Stomach (tissue), 4 donors: ENCODE results near the gene PIK3R2.

ENCODE experiments used
- CTCF ChIP-seq, 7 experiments: fragments of 450-650 bp in 4 of 7; fragments of 200-600 bp in 3 of 7; sonication (generic) in 3 of 7; IDR thresholded peaks; one replicate each; pipeline ENCODE4 v1.5.1; 2016 to 2019; ENCODE audit warnings: antibody characterized with exemption in 7 of 7, control low read depth in 2 of 7, mild to moderate bottlenecking in 1 of 7
- POLR2A ChIP-seq, 4 donors: fragments of 450-650 bp; IDR thresholded peaks; one replicate each; pipeline ENCODE4 v1.6.1; 2016; ENCODE audit warnings: antibody characterized with exemption in 4 of 4, control low read depth in 2 of 4, mild to moderate bottlenecking in 1 of 4, moderate library complexity in 1 of 4

DNA sequence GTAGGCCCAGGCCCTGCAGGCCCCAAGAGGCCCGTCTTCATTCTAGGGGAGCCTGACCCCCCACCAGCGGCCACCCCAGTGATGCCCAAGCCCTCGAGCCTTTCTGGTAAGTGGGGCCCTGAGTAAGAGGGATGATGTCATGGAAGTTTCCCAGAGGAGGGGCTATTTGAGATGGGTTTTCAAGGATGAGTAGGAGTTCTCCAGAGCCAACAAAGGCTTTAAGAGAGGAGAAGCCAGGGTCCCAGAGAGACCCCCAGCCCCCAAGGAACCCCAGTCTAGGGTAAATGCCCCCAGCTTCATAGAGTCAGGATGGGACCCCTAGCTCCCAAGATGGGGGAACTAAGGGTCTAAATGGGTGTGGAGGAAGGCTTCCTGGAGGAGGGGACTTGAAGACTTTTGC, 9.1 kb upstream of the PIK3R2 start:
- TF ChIP-seq CTCF (IDR thresholded peaks at IDR 0.05) = no peak
- no peak for TF ChIP-seq POLR2A (IDR thresholded peaks at IDR 0.05)
